GM12891 (cell line): ENCODE measurements around the gene CD3D.

Experiments used
- DNase-seq: peaks from one replicate; pipeline ENCODE4 v3.0.0; 2011; ENCODE audit warnings: low spot score; ENCODE audit not compliant: insufficient read length
- FAIRE-seq: peaks from 2 replicates; lab custom pipeline; 2011; peaks lifted over from hg19 to GRCh38; lab: Jason Lieb, UNC
- PAX5 ChIP-seq: IDR thresholded peaks from 2 replicates; pipeline ENCODE4 v1.6.1; 2011; ENCODE audit warnings: low read length, moderate library complexity, mild to moderate bottlenecking; ENCODE audit not compliant: insufficient read depth, severe bottlenecking
- POLR2A ChIP-seq: IDR thresholded peaks from 2 replicates; pipeline ENCODE4 v1.6.1; 2011; ENCODE audit warnings: low read depth, low read length, control low read depth
- POLR2AphosphoS5 ChIP-seq: IDR thresholded peaks from 2 replicates; pipeline ENCODE4 v1.6.1; 2011; ENCODE audit warnings: low read depth, low read length, control low read depth
- POU2F2 ChIP-seq: IDR thresholded peaks from 2 replicates; pipeline ENCODE4 v1.6.1; 2011; ENCODE audit warnings: low read depth, mild to moderate bottlenecking, control low read depth, low read length, moderate library complexity
- SPI1 ChIP-seq: IDR thresholded peaks from 2 replicates; pipeline ENCODE4 v1.6.1; 2011; ENCODE audit warnings: low read depth, low read length, control low read depth
- TAF1 ChIP-seq: IDR thresholded peaks from 2 replicates; pipeline ENCODE4 v1.6.1; 2011; ENCODE audit warnings: low read depth, low read length, control low read depth

The CD3D gene

GRCh38 chr11:118341261-118341660 lies 1.2 kb downstream of the CD3D start:
- FAIRE-seq: no peak
- no peak for TF ChIP-seq PAX5
- no peak for TF ChIP-seq POU2F2
- no peak for TF ChIP-seq TAF1
- TF ChIP-seq SPI1: no peak
- TF ChIP-seq POLR2AphosphoS5: no peak
- no peak for TF ChIP-seq POLR2A
- DNase-seq: no peak

GRCh38 chr11:118340449-118340848 lies 2.1 kb downstream of the CD3D start:
- FAIRE-seq (no peak), DNase-seq (no peak)
- no peak for TF ChIP-seq TAF1
- no peak for TF ChIP-seq POLR2A
- no peak for TF ChIP-seq POU2F2
- TF ChIP-seq PAX5: no peak
- TF ChIP-seq SPI1: no peak
- TF ChIP-seq POLR2AphosphoS5: no peak

- no peak for FAIRE-seq
Measured at GRCh38 chr11:118339281-118339961, 3.1 kb downstream of the CD3D start.

GRCh38 chr11:118338637-118339061 lies 3.9 kb downstream of the CD3D start:
- TF ChIP-seq PAX5 (no peak), POU2F2 (no peak), POLR2AphosphoS5 (no peak), TAF1 (no peak)
- FAIRE-seq: no peak
- peak; percentile 41 for DNase-seq

More at GRCh38 chr11:118339281-118339961, 3.1 kb downstream of the CD3D start:
- DNase-seq: no peak
- TF ChIP-seq POLR2A: no peak
- no peak for TF ChIP-seq TAF1
- TF ChIP-seq POLR2AphosphoS5: no peak
- no peak for TF ChIP-seq PAX5
- TF ChIP-seq SPI1: no peak
- no peak for TF ChIP-seq POU2F2

GRCh38 chr11:118334745-118335144 lies 7.8 kb downstream of the CD3D start:
- DNase-seq (no peak), FAIRE-seq (no peak)
- TF ChIP-seq POLR2AphosphoS5: no peak
- no peak for TF ChIP-seq POLR2A
- no peak for TF ChIP-seq POU2F2
- no peak for TF ChIP-seq PAX5
- TF ChIP-seq SPI1: no peak
- no peak for TF ChIP-seq TAF1

GRCh38 chr11:118328745-118329144 lies 13.8 kb downstream of the CD3D start:
- FAIRE-seq: no peak
- no peak for DNase-seq
- TF ChIP-seq SPI1 (no peak), POLR2AphosphoS5 (no peak), POU2F2 (no peak), POLR2A (no peak), TAF1 (no peak), PAX5 (no peak)

GRCh38 chr11:118325283-118325682 lies 17.2 kb downstream of the CD3D start:
- FAIRE-seq: no peak
- DNase-seq: no peak
- TF ChIP-seq TAF1 (no peak), POU2F2 (no peak), SPI1 (no peak), POLR2A (no peak), PAX5 (no peak), POLR2AphosphoS5 (no peak)

- DNase-seq: no peak
- no peak for TF ChIP-seq POU2F2
- no peak for TF ChIP-seq SPI1
- TF ChIP-seq POLR2A: no peak
- TF ChIP-seq TAF1: no peak
- no peak for TF ChIP-seq PAX5
- no peak for TF ChIP-seq POLR2AphosphoS5
- FAIRE-seq: no peak
Measured at GRCh38 chr11:118322721-118323120, 19.8 kb downstream of the CD3D start.

GRCh38 chr11:118321386-118322082 lies 21.0 kb downstream of the CD3D start:
- peak; percentile 85 for TF ChIP-seq SPI1
- no peak for TF ChIP-seq POU2F2
- DNase-seq (no peak), FAIRE-seq (no peak)

- DNase-seq: no peak
- TF ChIP-seq PAX5 (no peak), POU2F2 (no peak), TAF1 (no peak), POLR2A (no peak), SPI1 (no peak), POLR2AphosphoS5 (no peak)
- peak; percentile 50 for FAIRE-seq
Measured at GRCh38 chr11:118320515-118320914, 22.0 kb downstream of the CD3D start.

- FAIRE-seq: peak; percentile 51
- TF ChIP-seq POLR2A (no peak), TAF1 (no peak), SPI1 (peak; percentile 45; the same call in 1 of the 2 replicates), POLR2AphosphoS5 (no peak), PAX5 (no peak)
- DNase-seq: no peak
Measured at GRCh38 chr11:118319337-118319707, 23.2 kb downstream of the CD3D start.
